ENCODE measurements around the gene JPT1.

- no peak for TF ChIP-seq GATA2 (IDR thresholded peaks at IDR 0.05; ENCODE audit: low read depth, low read length)
- no peak for TF ChIP-seq GATA3 (IDR thresholded peaks at IDR 0.05; ENCODE audit: low read depth, low read length)
Observed at GRCh38 chr17:75199886-75200618, 45.7 kb upstream of the JPT1 start.

All from SH-SY5Y (cell line).